ENCODE results near the gene C17orf67. TPM values are rescaled to one million over a fixed set of nuclear protein-coding genes. Genes with fewer than 3 reads are reported as not detected.
A peak's percentile ranks its signal among the peaks of the same experiment; 100 is the strongest.

Gene C17orf67
- total and polyA plus RNA-seq, 9 of the 15 experiments (the other 6 are each of a cell fraction or from before 2014, with no cell fraction given), result 0.07 to 1.7 (median 0.59) TPM

DNA sequence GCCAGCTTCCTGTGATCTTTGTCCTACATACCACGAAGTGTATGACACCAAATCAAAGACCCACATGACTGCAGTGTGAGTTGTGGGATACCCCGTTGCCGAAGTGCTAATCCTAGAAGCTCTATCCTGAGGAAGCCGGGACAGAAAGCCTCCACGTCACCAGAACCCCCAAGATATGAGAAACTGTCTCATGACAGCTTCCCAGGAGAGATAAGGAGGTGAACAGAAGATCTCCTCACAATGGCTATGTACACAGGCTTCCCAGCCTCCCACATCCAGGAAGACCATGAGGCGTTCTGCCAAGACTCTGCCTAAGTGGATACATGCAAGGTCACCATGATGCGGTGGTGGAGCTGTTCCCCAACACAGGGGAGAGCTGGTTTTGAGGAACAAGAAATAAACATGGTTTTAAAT, 43.1 kb upstream of the C17orf67 start (continued):
- TF ChIP-seq FOSL1 (tag; conservative IDR thresholded peaks at IDR 0.05) (peak; percentile 64), BCL6 (CRISPR knock-in tag; IDR thresholded peaks at IDR 0.05) (peak; percentile 72), ETV5 (CRISPR knock-in tag; IDR thresholded peaks at IDR 0.05; ENCODE audit: low read depth) (no peak), DPF2 (IDR thresholded peaks at IDR 0.05) (0 out of 2 replicates have a peak, but pooled peaks have one; percentile 45), ARHGAP35 (IDR thresholded peaks at IDR 0.05; ENCODE audit: partially characterized antibody) (no peak), CXXC5 (CRISPR knock-in tag; IDR thresholded peaks at IDR 0.05) (peak; percentile 55; the same call in 1 of the 2 replicates), NFIC (IDR thresholded peaks at IDR 0.05) (peak; percentile 68), SOX6 (IDR thresholded peaks at IDR 0.05) (peak; percentile 89), DIDO1 (tag; IDR thresholded peaks at IDR 0.05; ENCODE audit: low read depth) (no peak), GABPA (tag; conservative IDR thresholded peaks at IDR 0.05; ENCODE audit: low read depth) (peak; percentile 31; the same call in 1 of the 2 replicates), MTA3 (IDR thresholded peaks at IDR 0.05; ENCODE audit: borderline replicate concordance) (peak; percentile 66; the same call in 1 of the 2 replicates), EP300 (IDR thresholded peaks at IDR 0.05; ENCODE audit: low read length) (peak; percentile 50; the same call in 1 of the 2 replicates), RCOR1 (IDR thresholded peaks at IDR 0.05; ENCODE audit: borderline replicate concordance in 1 of 2, low read depth in 2 of 2, low read length in 2 of 2) (peak in 1 of 2 experiments; percentile 60; a peak in 1 of 4 replicates), MTA1 (IDR thresholded peaks at IDR 0.05; ENCODE audit: borderline replicate concordance) (no peak)
- TF ChIP-seq, protein P1, sequence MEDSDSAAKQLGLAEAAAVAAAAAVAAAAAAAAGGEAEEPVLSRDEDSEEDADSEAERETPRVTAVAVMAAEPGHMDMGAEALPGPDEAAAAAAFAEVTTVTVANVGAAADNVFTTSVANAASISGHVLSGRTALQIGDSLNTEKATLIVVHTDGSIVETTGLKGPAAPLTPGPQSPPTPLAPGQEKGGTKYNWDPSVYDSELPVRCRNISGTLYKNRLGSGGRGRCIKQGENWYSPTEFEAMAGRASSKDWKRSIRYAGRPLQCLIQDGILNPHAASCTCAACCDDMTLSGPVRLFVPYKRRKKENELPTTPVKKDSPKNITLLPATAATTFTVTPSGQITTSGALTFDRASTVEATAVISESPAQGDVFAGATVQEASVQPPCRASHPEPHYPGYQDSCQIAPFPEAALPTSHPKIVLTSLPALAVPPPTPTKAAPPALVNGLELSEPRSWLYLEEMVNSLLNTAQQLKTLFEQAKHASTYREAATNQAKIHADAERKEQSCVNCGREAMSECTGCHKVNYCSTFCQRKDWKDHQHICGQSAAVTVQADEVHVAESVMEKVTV (CRISPR knock-in tag; IDR thresholded peaks at IDR 0.05), result peak; percentile 48; the same call in 1 of the 2 replicates
- TF ChIP-seq, protein P2, sequence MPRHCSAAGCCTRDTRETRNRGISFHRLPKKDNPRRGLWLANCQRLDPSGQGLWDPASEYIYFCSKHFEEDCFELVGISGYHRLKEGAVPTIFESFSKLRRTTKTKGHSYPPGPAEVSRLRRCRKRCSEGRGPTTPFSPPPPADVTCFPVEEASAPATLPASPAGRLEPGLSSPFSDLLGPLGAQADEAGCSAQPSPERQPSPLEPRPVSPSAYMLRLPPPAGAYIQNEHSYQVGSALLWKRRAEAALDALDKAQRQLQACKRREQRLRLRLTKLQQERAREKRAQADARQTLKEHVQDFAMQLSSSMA (CRISPR knock-in tag; IDR thresholded peaks at IDR 0.05), result no peak
- TF ChIP-seq, protein P3, sequence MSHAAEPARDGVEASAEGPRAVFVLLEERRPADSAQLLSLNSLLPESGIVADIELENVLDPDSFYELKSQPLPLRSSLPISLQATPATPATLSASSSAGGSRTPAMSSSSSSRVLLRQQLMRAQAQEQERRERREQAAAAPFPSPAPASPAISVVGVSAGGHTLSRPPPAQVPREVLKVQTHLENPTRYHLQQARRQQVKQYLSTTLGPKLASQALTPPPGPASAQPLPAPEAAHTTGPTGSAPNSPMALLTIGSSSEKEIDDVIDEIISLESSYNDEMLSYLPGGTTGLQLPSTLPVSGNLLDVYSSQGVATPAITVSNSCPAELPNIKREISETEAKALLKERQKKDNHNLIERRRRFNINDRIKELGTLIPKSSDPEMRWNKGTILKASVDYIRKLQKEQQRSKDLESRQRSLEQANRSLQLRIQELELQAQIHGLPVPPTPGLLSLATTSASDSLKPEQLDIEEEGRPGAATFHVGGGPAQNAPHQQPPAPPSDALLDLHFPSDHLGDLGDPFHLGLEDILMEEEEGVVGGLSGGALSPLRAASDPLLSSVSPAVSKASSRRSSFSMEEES (CRISPR knock-in tag; IDR thresholded peaks at IDR 0.05), result peak; percentile 33
- TF ChIP-seq, protein P4, sequence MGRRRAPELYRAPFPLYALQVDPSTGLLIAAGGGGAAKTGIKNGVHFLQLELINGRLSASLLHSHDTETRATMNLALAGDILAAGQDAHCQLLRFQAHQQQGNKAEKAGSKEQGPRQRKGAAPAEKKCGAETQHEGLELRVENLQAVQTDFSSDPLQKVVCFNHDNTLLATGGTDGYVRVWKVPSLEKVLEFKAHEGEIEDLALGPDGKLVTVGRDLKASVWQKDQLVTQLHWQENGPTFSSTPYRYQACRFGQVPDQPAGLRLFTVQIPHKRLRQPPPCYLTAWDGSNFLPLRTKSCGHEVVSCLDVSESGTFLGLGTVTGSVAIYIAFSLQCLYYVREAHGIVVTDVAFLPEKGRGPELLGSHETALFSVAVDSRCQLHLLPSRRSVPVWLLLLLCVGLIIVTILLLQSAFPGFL (CRISPR knock-in tag; IDR thresholded peaks at IDR 0.05), result no peak
- TF ChIP-seq, protein P5, sequence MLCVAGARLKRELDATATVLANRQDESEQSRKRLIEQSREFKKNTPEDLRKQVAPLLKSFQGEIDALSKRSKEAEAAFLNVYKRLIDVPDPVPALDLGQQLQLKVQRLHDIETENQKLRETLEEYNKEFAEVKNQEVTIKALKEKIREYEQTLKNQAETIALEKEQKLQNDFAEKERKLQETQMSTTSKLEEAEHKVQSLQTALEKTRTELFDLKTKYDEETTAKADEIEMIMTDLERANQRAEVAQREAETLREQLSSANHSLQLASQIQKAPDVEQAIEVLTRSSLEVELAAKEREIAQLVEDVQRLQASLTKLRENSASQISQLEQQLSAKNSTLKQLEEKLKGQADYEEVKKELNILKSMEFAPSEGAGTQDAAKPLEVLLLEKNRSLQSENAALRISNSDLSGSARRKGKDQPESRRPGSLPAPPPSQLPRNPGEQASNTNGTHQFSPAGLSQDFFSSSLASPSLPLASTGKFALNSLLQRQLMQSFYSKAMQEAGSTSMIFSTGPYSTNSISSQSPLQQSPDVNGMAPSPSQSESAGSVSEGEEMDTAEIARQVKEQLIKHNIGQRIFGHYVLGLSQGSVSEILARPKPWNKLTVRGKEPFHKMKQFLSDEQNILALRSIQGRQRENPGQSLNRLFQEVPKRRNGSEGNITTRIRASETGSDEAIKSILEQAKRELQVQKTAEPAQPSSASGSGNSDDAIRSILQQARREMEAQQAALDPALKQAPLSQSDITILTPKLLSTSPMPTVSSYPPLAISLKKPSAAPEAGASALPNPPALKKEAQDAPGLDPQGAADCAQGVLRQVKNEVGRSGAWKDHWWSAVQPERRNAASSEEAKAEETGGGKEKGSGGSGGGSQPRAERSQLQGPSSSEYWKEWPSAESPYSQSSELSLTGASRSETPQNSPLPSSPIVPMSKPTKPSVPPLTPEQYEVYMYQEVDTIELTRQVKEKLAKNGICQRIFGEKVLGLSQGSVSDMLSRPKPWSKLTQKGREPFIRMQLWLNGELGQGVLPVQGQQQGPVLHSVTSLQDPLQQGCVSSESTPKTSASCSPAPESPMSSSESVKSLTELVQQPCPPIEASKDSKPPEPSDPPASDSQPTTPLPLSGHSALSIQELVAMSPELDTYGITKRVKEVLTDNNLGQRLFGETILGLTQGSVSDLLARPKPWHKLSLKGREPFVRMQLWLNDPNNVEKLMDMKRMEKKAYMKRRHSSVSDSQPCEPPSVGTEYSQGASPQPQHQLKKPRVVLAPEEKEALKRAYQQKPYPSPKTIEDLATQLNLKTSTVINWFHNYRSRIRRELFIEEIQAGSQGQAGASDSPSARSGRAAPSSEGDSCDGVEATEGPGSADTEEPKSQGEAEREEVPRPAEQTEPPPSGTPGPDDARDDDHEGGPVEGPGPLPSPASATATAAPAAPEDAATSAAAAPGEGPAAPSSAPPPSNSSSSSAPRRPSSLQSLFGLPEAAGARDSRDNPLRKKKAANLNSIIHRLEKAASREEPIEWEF (CRISPR knock-in tag; IDR thresholded peaks at IDR 0.05), result 0 out of 2 replicates have a peak, but pooled peaks have one; percentile 37

Data from K562 (cell line).